ENCODE measurements around the gene SH3RF3.

Gene SH3RF3

GRCh38 chr2:109318150-109318948, 189.3 kb downstream of the SH3RF3 start:
- no peak for DNase-seq

GRCh38 chr2:109318949-109319342, 189.9 kb downstream of the SH3RF3 start:
- no peak for DNase-seq

- no peak for DNase-seq
Measured at GRCh38 chr2:109320195-109320922, 191.4 kb downstream of the SH3RF3 start.

GRCh38 chr2:109321570-109321969, 192.6 kb downstream of the SH3RF3 start:
- DNase-seq = no peak

GRCh38 chr2:109322111-109322510, 193.1 kb downstream of the SH3RF3 start:
- DNase-seq = no peak

- no peak for DNase-seq
Measured at GRCh38 chr2:109322641-109323040, 193.6 kb downstream of the SH3RF3 start.

GRCh38 chr2:109324861-109325260, 195.9 kb downstream of the SH3RF3 start:
- no peak for DNase-seq

GRCh38 chr2:109325570-109325969, 196.6 kb downstream of the SH3RF3 start:
- DNase-seq = no peak

- DNase-seq = no peak
Measured at GRCh38 chr2:109326306-109326705, 197.3 kb downstream of the SH3RF3 start.

- no peak for DNase-seq
Measured at GRCh38 chr2:109330056-109330455, 201.1 kb downstream of the SH3RF3 start.

- DNase-seq = no peak
Measured at GRCh38 chr2:109331081-109331480, 202.1 kb downstream of the SH3RF3 start.

- no peak for DNase-seq
Measured at GRCh38 chr2:109331896-109332848, 203.2 kb downstream of the SH3RF3 start.

GRCh38 chr2:109332880-109333279, 203.9 kb downstream of the SH3RF3 start:
- no peak for DNase-seq

GRCh38 chr2:109333414-109334210, 204.6 kb downstream of the SH3RF3 start:
- DNase-seq = no peak

GRCh38 chr2:109335631-109336176, 206.7 kb downstream of the SH3RF3 start:
- DNase-seq = no peak

GRCh38 chr2:109336296-109336695, 207.3 kb downstream of the SH3RF3 start:
- DNase-seq = no peak

GRCh38 chr2:109337221-109337620, 208.2 kb downstream of the SH3RF3 start:
- no peak for DNase-seq

- DNase-seq = no peak
Measured at GRCh38 chr2:109339519-109339966, 210.5 kb downstream of the SH3RF3 start.

- no peak for DNase-seq
Measured at GRCh38 chr2:109340381-109340780, 211.4 kb downstream of the SH3RF3 start.

GRCh38 chr2:109341355-109342255, 212.6 kb downstream of the SH3RF3 start:
- DNase-seq = no peak
